Right lobe of liver (tissue), 6 donors: ENCODE data around the gene GRIA4. TPM values are rescaled to one million over a fixed set of nuclear protein-coding genes. Genes with fewer than 3 reads are reported as not detected.

ENCODE experiments used
- ATAC-seq, 4 donors: fragments of 200-7000 bp; cut with Tn5 transposase; one replicate each; pipeline ENCODE4 v1.9.1; 2020; ENCODE audit warnings: mild to moderate bottlenecking in 4 of 4, moderate library complexity in 4 of 4
- DNase-seq, 3 donors: peaks; one replicate each; pipeline ENCODE4 v3.0.0-alpha.2; 2020
- H3K27ac ChIP-seq, 3 donors: fragments of 200-600 bp; one replicate each; pipeline ENCODE4 v1.8.0; 2022
- H3K27me3 ChIP-seq, 2 donors: fragments of 200-600 bp; one replicate each; pipeline ENCODE4 v1.8.0; 2022
- H3K36me3 ChIP-seq, 4 donors: fragments of 200-600 bp; sonication (generic) in 1 of 4; one replicate each; pipeline versions ENCODE4 v1.5.1 to v1.8.0; 2017 to 2022; ENCODE audit warnings: control low read depth in 1 of 4
- H3K4me1 ChIP-seq, 4 donors: fragments of 200-600 bp; sonication (generic) in 1 of 4; one replicate each; pipeline versions ENCODE4 v1.5.1 to v1.8.0; 2017 to 2022; ENCODE audit warnings: control low read depth in 1 of 4
- H3K4me3 ChIP-seq, 3 donors: fragments of 200-600 bp; one replicate each; pipeline ENCODE4 v1.8.0; 2022
- H3K9me3 ChIP-seq, 4 donors: fragments of 200-600 bp; sonication (generic) in 1 of 4; one replicate each; pipeline versions ENCODE4 v1.5.1 to v1.8.0; 2017 to 2022; ENCODE audit warnings: control low read depth in 1 of 4
- POLR2A ChIP-seq: fragments of 450-650 bp; IDR thresholded peaks from one replicate; pipeline ENCODE4 v1.6.1; 2017; ENCODE audit warnings: antibody characterized with exemption, mild to moderate bottlenecking
- WGBS: methylation state at CpG from one replicate; pipeline ENCODE4 v1.1.6; 2018; ENCODE audit warnings: low coverage, low lambda C conversion rate; ENCODE audit not compliant: insufficient coverage; ENCODE audit errors: missing lambda C conversion rate; 5-methylcytosine and 5-hydroxymethylcytosine counted together
- intact Hi-C, 2 donors: fragments of 100-400 bp; cut with DNase I; formaldehyde crosslinking; loops; one replicate each; pipeline versions ENCODE4 v1.11.2 to v1.14.1; 2022
- total RNA-seq, 6 experiments: library from RNA; depleted of rRNA in 2 of 6; stranded (reverse); fragments of >200 nt in 2 of 6; fragmentation: NEBNext Ultra II Directional in 3 of 6; extraction: Animal tissue kit (Norgen Biotek cat#: 25700) in 3 of 6; gene quantifications; one replicate each; pipeline versions ENCODE4 v1.1.0 to v1.2.4, GENCODE V29; 2016 to 2023
- TF ChIP-seq, protein P1 (sequence below), 4 donors: fragments of 200-600 bp in 3 of 4; fragments of 450-650 bp in 1 of 4; IDR thresholded peaks; one replicate each; pipeline versions ENCODE4 v1.5.1 to v1.8.0; 2016 to 2022; ENCODE audit warnings: antibody characterized with exemption in 4 of 4, mild to moderate bottlenecking in 2 of 4
- donor health status: DM: no; HTN: yes; CAD: no.
- donor health status: DM: no; HTN: no; CAD: no.
- donor health status: DM: no; HTN: no; CAD: no.
- donor health status: DM: no; HTN: yes; CAD: no.
- donor health status: DM: no; HTN: yes; CAD: no.

GRIA4 gene
- total RNA-seq, 6 experiments from 2014 or later: 0.24 TPM; not detected in 5

DNA sequence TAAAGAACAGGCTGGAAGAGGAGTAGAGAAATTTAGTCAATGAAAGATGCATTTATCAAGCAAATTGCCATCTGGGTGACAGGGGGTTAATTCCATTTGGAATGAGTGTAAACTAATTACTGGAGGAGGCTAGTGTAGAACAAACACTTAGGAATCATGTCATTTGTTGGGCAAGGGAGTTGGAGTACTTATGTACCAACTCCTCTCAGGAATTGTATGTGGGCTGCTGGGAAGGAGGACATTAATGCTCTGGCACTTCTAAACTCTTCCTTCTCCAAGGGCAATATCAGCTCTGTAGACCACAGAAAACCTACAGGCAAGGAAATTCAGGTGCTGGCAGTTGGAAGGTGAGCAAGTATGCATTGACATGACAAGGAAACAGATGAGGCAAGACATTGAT is 271.2 kb downstream of the GRIA4 start:
- Histone ChIP-seq H3K27me3 (no peaks in the 10 kb centered on the region), H3K9me3 (no peaks in the 10 kb centered on the region), H3K36me3 (no peaks in the 10 kb centered on the region), H3K27ac (no peak overlapping the region), H3K4me1 (no peaks in the 10 kb centered on the region), H3K4me3 (no peak overlapping the region)
- intact Hi-C loops: no loop called here
- TF ChIP-seq, protein P1, sequence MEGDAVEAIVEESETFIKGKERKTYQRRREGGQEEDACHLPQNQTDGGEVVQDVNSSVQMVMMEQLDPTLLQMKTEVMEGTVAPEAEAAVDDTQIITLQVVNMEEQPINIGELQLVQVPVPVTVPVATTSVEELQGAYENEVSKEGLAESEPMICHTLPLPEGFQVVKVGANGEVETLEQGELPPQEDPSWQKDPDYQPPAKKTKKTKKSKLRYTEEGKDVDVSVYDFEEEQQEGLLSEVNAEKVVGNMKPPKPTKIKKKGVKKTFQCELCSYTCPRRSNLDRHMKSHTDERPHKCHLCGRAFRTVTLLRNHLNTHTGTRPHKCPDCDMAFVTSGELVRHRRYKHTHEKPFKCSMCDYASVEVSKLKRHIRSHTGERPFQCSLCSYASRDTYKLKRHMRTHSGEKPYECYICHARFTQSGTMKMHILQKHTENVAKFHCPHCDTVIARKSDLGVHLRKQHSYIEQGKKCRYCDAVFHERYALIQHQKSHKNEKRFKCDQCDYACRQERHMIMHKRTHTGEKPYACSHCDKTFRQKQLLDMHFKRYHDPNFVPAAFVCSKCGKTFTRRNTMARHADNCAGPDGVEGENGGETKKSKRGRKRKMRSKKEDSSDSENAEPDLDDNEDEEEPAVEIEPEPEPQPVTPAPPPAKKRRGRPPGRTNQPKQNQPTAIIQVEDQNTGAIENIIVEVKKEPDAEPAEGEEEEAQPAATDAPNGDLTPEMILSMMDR (IDR thresholded peaks at IDR 0.05): no peak
- TF ChIP-seq POLR2A: no peak
- DNase-seq: no peak
- ATAC-seq: no peak

DNA sequence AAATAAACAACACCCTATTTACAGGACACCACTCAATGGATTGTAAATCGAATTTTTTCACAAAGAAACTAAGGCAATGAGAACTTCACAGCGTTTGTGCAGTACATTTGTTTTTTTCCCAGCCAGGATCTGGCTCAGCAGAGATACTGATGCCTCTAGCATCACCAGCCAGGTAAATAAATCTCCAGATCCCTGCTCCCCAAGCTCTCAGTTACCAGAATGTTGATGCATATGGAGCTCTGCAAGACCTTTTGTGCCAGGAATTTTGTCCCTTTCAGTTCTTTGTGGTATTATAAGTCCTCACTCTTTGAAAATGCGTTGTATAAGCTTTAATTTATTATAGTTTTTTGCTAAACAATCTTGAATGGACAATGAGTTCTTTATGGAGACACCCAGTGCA is 274.6 kb downstream of the GRIA4 start:
- Histone ChIP-seq H3K27ac (no peak overlapping the region), H3K4me3 (no peak overlapping the region), H3K4me1 (no peaks in the 10 kb centered on the region), H3K36me3 (no peaks in the 10 kb centered on the region), H3K9me3 (no peaks in the 10 kb centered on the region), H3K27me3 (no peaks in the 10 kb centered on the region)
- no peak for ATAC-seq
- WGBS: 24% methylated on average over 3 of the region's 3 CpGs
- intact Hi-C loops: no loop called here
- TF ChIP-seq POLR2A: no peak
- TF ChIP-seq, protein P1 (IDR thresholded peaks at IDR 0.05): no peak
- no peak for DNase-seq

DNA sequence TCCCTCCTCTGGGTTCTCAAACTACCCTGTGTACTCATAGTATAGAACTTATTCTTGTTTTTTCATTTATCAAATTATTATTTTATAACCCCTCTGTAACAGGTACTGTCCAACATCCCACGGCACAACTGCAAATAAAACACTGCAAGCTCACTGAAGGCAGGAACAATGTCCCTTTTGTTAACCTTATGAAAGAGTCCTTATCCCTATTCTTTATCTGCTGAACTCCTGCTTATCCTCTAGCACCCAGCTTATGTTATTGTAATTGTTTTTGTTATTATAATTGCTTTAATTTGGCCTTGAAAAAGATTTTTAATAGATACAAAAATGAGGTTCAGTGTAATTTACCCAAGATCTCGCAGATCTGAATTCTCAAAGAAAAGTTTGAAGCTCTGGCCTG is 281.8 kb downstream of the GRIA4 start:
- Histone ChIP-seq H3K4me1 (no peaks in the 10 kb centered on the region), H3K36me3 (no peaks in the 10 kb centered on the region), H3K27me3 (no peaks in the 10 kb centered on the region), H3K4me3 (no peak overlapping the region), H3K9me3 (no peaks in the 10 kb centered on the region), H3K27ac (no peak overlapping the region)
- 32% methylated on average over 2 of the region's 2 CpGs for WGBS
- intact Hi-C loops: no loop called here
- ATAC-seq (no peak), DNase-seq (no peak)
- TF ChIP-seq, protein P1 (IDR thresholded peaks at IDR 0.05): no peak
- no peak for TF ChIP-seq POLR2A

DNA sequence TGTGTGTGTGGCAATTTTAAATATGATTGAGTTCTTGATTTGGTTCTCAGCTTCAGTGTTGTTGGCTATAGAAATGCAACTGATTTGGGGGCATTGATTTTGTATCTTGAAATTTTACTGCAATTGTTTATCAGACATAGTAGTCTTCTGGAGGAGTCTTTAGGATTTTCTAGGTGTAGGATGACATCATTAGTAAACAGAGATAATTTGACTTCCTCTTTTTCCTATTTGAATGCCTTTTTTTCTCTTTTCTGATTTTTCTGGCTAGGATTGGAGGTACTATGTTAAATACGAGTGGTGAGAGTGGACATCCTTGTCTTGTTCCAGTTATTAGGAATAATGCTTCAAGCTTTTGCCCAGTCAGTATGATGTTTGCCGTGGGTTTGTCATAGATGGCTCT is 287.3 kb downstream of the GRIA4 start:
- intact Hi-C loops: no loop called here
- Histone ChIP-seq H3K4me1 (no peaks in the 10 kb centered on the region), H3K36me3 (no peaks in the 10 kb centered on the region), H3K4me3 (no peak overlapping the region), H3K9me3 (no peaks in the 10 kb centered on the region), H3K27me3 (no peaks in the 10 kb centered on the region), H3K27ac (no peak overlapping the region)
- DNase-seq: no peak
- WGBS: 45% methylated on average over 2 of the region's 2 CpGs
- TF ChIP-seq POLR2A: no peak
- TF ChIP-seq, protein P1 (IDR thresholded peaks at IDR 0.05): no peak
- no peak for ATAC-seq

DNA sequence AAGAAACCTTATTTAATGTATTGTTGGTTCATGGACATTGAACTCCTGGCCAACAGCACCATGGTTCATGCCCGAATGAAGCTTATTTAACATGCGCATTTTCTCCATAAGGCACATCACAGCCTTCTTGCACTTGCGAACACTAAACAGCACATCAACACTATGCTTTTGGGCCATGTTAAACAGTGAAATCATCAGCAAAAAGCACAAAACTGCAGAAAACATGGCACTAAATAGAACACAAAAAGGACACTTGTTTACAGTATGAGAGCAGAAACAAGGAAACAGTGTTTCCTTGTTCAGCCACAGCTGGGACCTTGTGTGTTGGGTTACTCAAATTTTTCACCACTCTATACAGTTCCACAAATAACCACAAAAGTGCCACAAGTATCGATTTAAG is 289.9 kb downstream of the GRIA4 start:
- no peak overlapping the region for H3K27ac ChIP-seq
- ATAC-seq (no peak), DNase-seq (no peak)
- intact Hi-C loops: no loop called here
- no peaks in the 10 kb centered on the region for H3K4me1 ChIP-seq
- TF ChIP-seq, protein P1 (IDR thresholded peaks at IDR 0.05): no peak
- TF ChIP-seq POLR2A: no peak
- WGBS: 63% methylated on average over 4 of the region's 4 CpGs
- no peak overlapping the region for H3K4me3 ChIP-seq
- H3K9me3 ChIP-seq: no peaks in the 10 kb centered on the region
- H3K27me3 ChIP-seq: no peaks in the 10 kb centered on the region
- no peaks in the 10 kb centered on the region for H3K36me3 ChIP-seq
